Body of pancreas (tissue), 4 donors: ENCODE results near the gene SLC12A5. TPM values are rescaled to one million over a fixed set of nuclear protein-coding genes. Genes with fewer than 3 reads are reported as not detected.
A peak's percentile ranks its signal among the peaks of the same experiment; 100 is the strongest.

Experiments
- ATAC-seq: fragments of 150-250 bp; one replicate; pipeline ENCODE4 v1.9.1; 2016
- DNase-seq, 4 donors: peaks; one replicate each; pipeline ENCODE4 v3.0.0-alpha.2; 2019
- H3K27ac ChIP-seq, 4 donors: fragments of 200-600 bp; sonication (generic); 1 replicate in 3 of 4; 2 replicates in 1 of 4; pipeline versions ENCODE4 v1.5.1 to v1.6.1; 2016 to 2019; ENCODE audit warnings: mild to moderate bottlenecking in 1 of 4, mixed read lengths in 1 of 4, moderate library complexity in 1 of 4
- H3K27me3 ChIP-seq, 2 donors: fragments of 200-600 bp; sonication (generic); one replicate each; pipeline ENCODE4 v1.6.0; 2016; ENCODE audit warnings: mild to moderate bottlenecking in 1 of 2
- H3K36me3 ChIP-seq, 2 donors: fragments of 200-600 bp; sonication (generic); replicated peaks in 1 of 2; 2 replicates each; pipeline ENCODE4 v1.5.1; 2016; ENCODE audit warnings: low read depth in 2 of 2; ENCODE audit not compliant: insufficient read depth in 1 of 2
- H3K4me1 ChIP-seq: fragments of 200-600 bp; sonication (generic); one replicate; pipeline ENCODE4 v1.6.0; 2016
- H3K4me3 ChIP-seq, 2 donors: fragments of 200-600 bp; sonication (generic); 1 replicate in 1 of 2; 2 replicates in 1 of 2; pipeline ENCODE4 v1.5.1; 2016 to 2019
- H3K9me3 ChIP-seq, 3 donors: fragments of 200-600 bp; sonication (generic); 1 replicate in 2 of 3; 2 replicates in 1 of 3; pipeline ENCODE4 v1.5.1; 2016
- CTCF ChIP-seq, 7 experiments: fragments of 450-650 bp in 4 of 7; fragments of 200-600 bp in 3 of 7; sonication (generic) in 3 of 7; IDR thresholded peaks; one replicate each; pipeline ENCODE4 v1.5.1; 2016 to 2019; ENCODE audit warnings: antibody characterized with exemption in 7 of 7
- POLR2A ChIP-seq, 3 donors: fragments of 450-650 bp; IDR thresholded peaks; one replicate each; pipeline ENCODE4 v1.6.1; 2016; ENCODE audit warnings: antibody characterized with exemption in 3 of 3, mild to moderate bottlenecking in 2 of 3
- WGBS, 2 donors: methylation state at CpG; one replicate each; pipeline ENCODE4 v1.1.5; 2017; 5-methylcytosine and 5-hydroxymethylcytosine counted together
- intact Hi-C: fragments of 100-400 bp; cut with DNase I; formaldehyde crosslinking; loops from one replicate; pipeline ENCODE4 v1.15.1; 2023
- total RNA-seq, 2 donors: library from RNA; depleted of rRNA; stranded (reverse); fragments of >200 nt; gene quantifications; one replicate each; pipeline ENCODE4 v1.1.0, GENCODE V29; 2016

The SLC12A5 gene
- total RNA-seq, 2 donors from 2014 or later = not detected

- H3K27me3 ChIP-seq = no peaks in the 10 kb centered on the region
- H3K4me1 ChIP-seq = peaks cover 32% of the 10 kb centered on the region
- WGBS, 2 donors = 19 to 37% methylated on average over 36 to 66 of the region's 66 CpGs
- H3K4me3 ChIP-seq = no peak overlapping the region
- peak; percentile 21 to 51 (median 26) for DNase-seq
- H3K9me3 ChIP-seq = no peaks in the 10 kb centered on the region
- ATAC-seq = peak; percentile 14
- H3K36me3 ChIP-seq = peaks cover 8 to 9% of the 10 kb centered on the region in 2 donors
- TF ChIP-seq POLR2A (IDR thresholded peaks at IDR 0.05) = no peak
- TF ChIP-seq CTCF (IDR thresholded peaks at IDR 0.05) = peak in 2 of 7 experiments; percentile 29 to 36
- peak overlapping the region in 1 of 4 donors; percentile 12 for H3K27ac ChIP-seq
- intact Hi-C loops = no loop called here
Observed at GRCh38 chr20:46057856-46058598, 29.0 kb downstream of the SLC12A5 start.

GRCh38 chr20:46058599-46059281, 29.7 kb downstream of the SLC12A5 start:
- no peak overlapping the region for H3K4me3 ChIP-seq
- 31 to 53% methylated on average over 20 to 34 of the region's 35 CpGs for WGBS, 2 donors
- peak overlapping the region in 1 of 4 donors; percentile 12 for H3K27ac ChIP-seq

GRCh38 chr20:46060301-46060881, 31.4 kb downstream of the SLC12A5 start:
- ATAC-seq = no peak
- no peak overlapping the region for H3K4me3 ChIP-seq
- intact Hi-C loops = no loop called here

More at GRCh38 chr20:46058599-46059281, 29.7 kb downstream of the SLC12A5 start:
- no peak for TF ChIP-seq CTCF (IDR thresholded peaks at IDR 0.05)
- no peak for TF ChIP-seq POLR2A (IDR thresholded peaks at IDR 0.05)
- H3K36me3 ChIP-seq = peaks cover 11 to 15% of the 10 kb centered on the region in 2 donors
- DNase-seq (peak in 2 of 4 donors; percentile 13 to 14), ATAC-seq (peak; percentile 41)
- intact Hi-C loops = no loop called here
- no peaks in the 10 kb centered on the region for H3K27me3 ChIP-seq
- no peaks in the 10 kb centered on the region for H3K9me3 ChIP-seq
- H3K4me1 ChIP-seq = peaks cover 32% of the 10 kb centered on the region

GRCh38 chr20:46060975-46061374, 32.0 kb downstream of the SLC12A5 start:
- Histone ChIP-seq H3K9me3 (no peaks in the 10 kb centered on the region), H3K4me1 (peaks cover 32% of the 10 kb centered on the region), H3K27ac (no peak overlapping the region), H3K27me3 (no peaks in the 10 kb centered on the region), H3K36me3 (peaks cover 11 to 25% of the 10 kb centered on the region in 2 donors), H3K4me3 (no peak overlapping the region)
- DNase-seq = no peak
- intact Hi-C loops = no loop called here
- 63 to 75% methylated on average over 4 of the region's 4 CpGs for WGBS, 2 donors
- TF ChIP-seq CTCF (IDR thresholded peaks at IDR 0.05) (no peak), POLR2A (IDR thresholded peaks at IDR 0.05) (no peak)
- ATAC-seq = no peak

More at GRCh38 chr20:46060301-46060881, 31.4 kb downstream of the SLC12A5 start:
- Histone ChIP-seq H3K9me3 (no peaks in the 10 kb centered on the region), H3K36me3 (peaks cover 11 to 24% of the 10 kb centered on the region in 2 donors), H3K27me3 (no peaks in the 10 kb centered on the region), H3K4me1 (peaks cover 32% of the 10 kb centered on the region), H3K27ac (no peak overlapping the region)
- no peak for TF ChIP-seq POLR2A (IDR thresholded peaks at IDR 0.05)
- no peak for TF ChIP-seq CTCF (IDR thresholded peaks at IDR 0.05)
- WGBS, 2 donors = 67 to 83% methylated on average over 2 of the region's 2 CpGs
- DNase-seq = peak in 1 of 4 donors; percentile 26
